ENCODE results near the gene NAGPA.
A peak's percentile ranks its signal among the peaks of the same experiment; 100 is the strongest.

NAGPA gene

GRCh38 chr16:5027086-5027485, 6.6 kb downstream of the NAGPA start:
- DNase-seq, result no peak

- no peak for DNase-seq
These were observed 7.1 kb downstream of the NAGPA start for GRCh38 chr16:5026664-5027063.

- DNase-seq, result peak; percentile 1
These were observed 8.5 kb downstream of the NAGPA start for GRCh38 chr16:5025171-5025632.

- peak; percentile 7 for DNase-seq
These were observed 9.1 kb downstream of the NAGPA start for GRCh38 chr16:5024632-5025031.

GRCh38 chr16:5022521-5022920, 11.2 kb downstream of the NAGPA start:
- no peak for DNase-seq

GRCh38 chr16:5020551-5020950, 13.2 kb downstream of the NAGPA start:
- no peak for DNase-seq

GRCh38 chr16:5019775-5020174, 14.0 kb downstream of the NAGPA start:
- no peak for DNase-seq

- DNase-seq, result no peak
These were observed 14.9 kb downstream of the NAGPA start for GRCh38 chr16:5018793-5019192.

- no peak for DNase-seq
These were observed 16.1 kb downstream of the NAGPA start for GRCh38 chr16:5017678-5017969.

- no peak for DNase-seq
These were observed 16.6 kb downstream of the NAGPA start for GRCh38 chr16:5016967-5017677.

GRCh38 chr16:5015887-5016286, 17.8 kb downstream of the NAGPA start:
- no peak for DNase-seq

- DNase-seq, result no peak
These were observed 18.4 kb downstream of the NAGPA start for GRCh38 chr16:5015351-5015750.

- DNase-seq, result no peak
These were observed 20.8 kb downstream of the NAGPA start for GRCh38 chr16:5012887-5013286.

GRCh38 chr16:5011637-5012036, 22.1 kb downstream of the NAGPA start:
- no peak for DNase-seq

GRCh38 chr16:5010576-5011329, 23.0 kb downstream of the NAGPA start:
- DNase-seq, result no peak

GRCh38 chr16:5008311-5008731, 25.4 kb downstream of the NAGPA start:
- no peak for DNase-seq

GRCh38 chr16:5007256-5007655, 26.5 kb downstream of the NAGPA start:
- no peak for DNase-seq

GRCh38 chr16:5006348-5007193, 27.2 kb downstream of the NAGPA start:
- no peak for DNase-seq

- no peak for DNase-seq
These were observed 27.8 kb downstream of the NAGPA start for GRCh38 chr16:5005916-5006315.

- no peak for DNase-seq
These were observed 29.4 kb downstream of the NAGPA start for GRCh38 chr16:5004311-5004710.

- no peak for DNase-seq
These were observed 29.9 kb downstream of the NAGPA start for GRCh38 chr16:5003828-5004227.

GRCh38 chr16:5003211-5003610, 30.5 kb downstream of the NAGPA start:
- no peak for DNase-seq

GRCh38 chr16:5002699-5003143, 31.0 kb downstream of the NAGPA start:
- DNase-seq, result no peak

GRCh38 chr16:5001986-5002385, 31.7 kb downstream of the NAGPA start:
- no peak for DNase-seq
